Panc1 (cell line): ENCODE data around the gene EDN3. TPM values are rescaled to one million over a fixed set of nuclear protein-coding genes. Genes with fewer than 3 reads are reported as not detected.

Experiments used
- ATAC-seq: fragments of 200-7000 bp; cut with Tn5 transposase; 2 replicates; pipeline ENCODE4 v1.9.1; 2020; ENCODE audit warnings: mild to moderate bottlenecking, moderate library complexity
- BruUV-seq: library from RNA; stranded (reverse); fragments of 400-500 nt; replicated peaks from 2 replicates; lab custom pipeline; 2021; lab: Mats Ljungman, UMichigan
- CTCF ChIA-PET: fragments of 300-600 bp; sonication (Branson Sonifier 250); formaldehyde crosslinking; loops from one replicate; lab custom pipeline; 2022; ENCODE audit warnings: antibody characterized with exemption; lab: Charles Lee
- POLR2A ChIA-PET: fragments of 300-600 bp; sonication (Branson Sonifier 250); formaldehyde crosslinking; loops from one replicate; lab custom pipeline; 2022; ENCODE audit warnings: antibody characterized with exemption; lab: Charles Lee
- DNase-seq: peaks from one replicate; pipeline ENCODE4 v3.0.0-alpha.2; 2010; ENCODE audit warnings: low read depth, low spot score
- H3K27ac ChIP-seq: 2 replicates; pipeline ENCODE4 v1.5.1; 2011; ENCODE audit warnings: mild to moderate bottlenecking, low read length, inconsistent platforms
- H3K27me3 ChIP-seq: fragments of 200-500 bp; sonication (Bioruptor generic); 2 replicates; pipeline ENCODE4 v1.6.0; 2014; ENCODE audit warnings: low read length, inconsistent platforms; ENCODE audit not compliant: control insufficient read depth, insufficient read depth
- H3K36me3 ChIP-seq: fragments of 200-500 bp; sonication (Bioruptor generic); 2 replicates; pipeline ENCODE4 v1.5.1; 2014; ENCODE audit warnings: inconsistent platforms, mild to moderate bottlenecking, low read length, moderate library complexity; ENCODE audit not compliant: control insufficient read depth, insufficient read depth
- H3K4me1 ChIP-seq: 2 replicates; pipeline ENCODE4 v1.5.1; 2011; ENCODE audit warnings: inconsistent platforms, mild to moderate bottlenecking, low read length, moderate library complexity; ENCODE audit not compliant: control insufficient read depth, insufficient read depth
- H3K4me3 ChIP-seq, 2 experiments: 2 replicates each; pipeline ENCODE4 v1.5.1; 2011 to 2012; ENCODE audit warnings: low read depth in 2 of 2, low read length in 2 of 2, mild to moderate bottlenecking in 2 of 2, inconsistent platforms in 1 of 2, moderate library complexity in 1 of 2
- H3K9me3 ChIP-seq: fragments of 200-500 bp; sonication (Bioruptor generic); 2 replicates; pipeline ENCODE4 v1.5.1; 2014; ENCODE audit warnings: low read depth, mild to moderate bottlenecking, inconsistent platforms, low read length, moderate library complexity; ENCODE audit not compliant: control insufficient read depth, insufficient read depth
- CTCF ChIP-seq: fragments of 450-650 bp; IDR thresholded peaks from 2 replicates; pipeline ENCODE4 v1.5.1; 2017; ENCODE audit warnings: mild to moderate bottlenecking
- POLR2AphosphoS5 ChIP-seq: IDR thresholded peaks from 2 replicates; pipeline ENCODE4 v1.6.1; 2012; ENCODE audit warnings: mild to moderate bottlenecking, low read depth, low read length, moderate library complexity
- SIN3A ChIP-seq: IDR thresholded peaks from 2 replicates; pipeline ENCODE4 v1.6.1; 2012; ENCODE audit warnings: low read depth, mild to moderate bottlenecking, low read length, moderate library complexity, borderline replicate concordance; ENCODE audit not compliant: insufficient read depth
- TCF7L2 ChIP-seq: IDR thresholded peaks from 2 replicates; pipeline ENCODE4 v1.6.1; 2011; ENCODE audit warnings: mild to moderate bottlenecking, low read depth, low read length, inconsistent platforms
- in situ Hi-C: cut with HindIII; loops from 2 replicates; pipeline ENCODE4 v1.10.0; 2016; ENCODE audit warnings: low sequenced_read_pairs, low pct_unique_long_range_greater_than_20kb
- intact Hi-C: fragments of 100-400 bp; cut with micrococcal nuclease; formaldehyde crosslinking; loops from one replicate; pipeline ENCODE4 v1.10.0; 2022; ENCODE audit not compliant: unreplicated experiment
- total RNA-seq: library from RNA; stranded (reverse); gene quantifications from one replicate; pipeline ENCODE4 v1.2.1, GENCODE V29; 2021; ENCODE audit not compliant: unreplicated experiment
- TF ChIP-seq, protein P1 (sequence below), 2 experiments: IDR thresholded peaks; 2 replicates each; pipeline ENCODE4 v1.6.1; 2011 to 2012; ENCODE audit warnings: low read depth in 2 of 2, control low read depth in 1 of 2, low read length in 1 of 2, mild to moderate bottlenecking in 1 of 2, moderate library complexity in 1 of 2; ENCODE audit not compliant: insufficient read depth in 1 of 2

The EDN3 gene
- total RNA-seq, 1 experiment from 2014 or later = not detected

GRCh38 chr20:59364611-59365010, 64.2 kb downstream of the EDN3 start:
- H3K36me3 ChIP-seq = no peaks in the 10 kb centered on the region
- no peak for DNase-seq
- no peak overlapping the region for H3K4me3 ChIP-seq
- H3K27me3 ChIP-seq = no peaks in the 10 kb centered on the region; the same call in 1 of the 2 replicates
- H3K4me1 ChIP-seq = no peaks in the 10 kb centered on the region
- ATAC-seq = no peak
- CTCF ChIA-PET = no interaction called here
- BruUV-seq = no TSS peak
- POLR2A ChIA-PET = no interaction called here
- no peaks in the 10 kb centered on the region for H3K9me3 ChIP-seq
- in situ Hi-C loops (no loop called here), intact Hi-C loops (no loop called here)
- TF ChIP-seq TCF7L2 (no peak), SIN3A (no peak), POLR2AphosphoS5 (no peak), CTCF (no peak)
- TF ChIP-seq, protein P1, sequence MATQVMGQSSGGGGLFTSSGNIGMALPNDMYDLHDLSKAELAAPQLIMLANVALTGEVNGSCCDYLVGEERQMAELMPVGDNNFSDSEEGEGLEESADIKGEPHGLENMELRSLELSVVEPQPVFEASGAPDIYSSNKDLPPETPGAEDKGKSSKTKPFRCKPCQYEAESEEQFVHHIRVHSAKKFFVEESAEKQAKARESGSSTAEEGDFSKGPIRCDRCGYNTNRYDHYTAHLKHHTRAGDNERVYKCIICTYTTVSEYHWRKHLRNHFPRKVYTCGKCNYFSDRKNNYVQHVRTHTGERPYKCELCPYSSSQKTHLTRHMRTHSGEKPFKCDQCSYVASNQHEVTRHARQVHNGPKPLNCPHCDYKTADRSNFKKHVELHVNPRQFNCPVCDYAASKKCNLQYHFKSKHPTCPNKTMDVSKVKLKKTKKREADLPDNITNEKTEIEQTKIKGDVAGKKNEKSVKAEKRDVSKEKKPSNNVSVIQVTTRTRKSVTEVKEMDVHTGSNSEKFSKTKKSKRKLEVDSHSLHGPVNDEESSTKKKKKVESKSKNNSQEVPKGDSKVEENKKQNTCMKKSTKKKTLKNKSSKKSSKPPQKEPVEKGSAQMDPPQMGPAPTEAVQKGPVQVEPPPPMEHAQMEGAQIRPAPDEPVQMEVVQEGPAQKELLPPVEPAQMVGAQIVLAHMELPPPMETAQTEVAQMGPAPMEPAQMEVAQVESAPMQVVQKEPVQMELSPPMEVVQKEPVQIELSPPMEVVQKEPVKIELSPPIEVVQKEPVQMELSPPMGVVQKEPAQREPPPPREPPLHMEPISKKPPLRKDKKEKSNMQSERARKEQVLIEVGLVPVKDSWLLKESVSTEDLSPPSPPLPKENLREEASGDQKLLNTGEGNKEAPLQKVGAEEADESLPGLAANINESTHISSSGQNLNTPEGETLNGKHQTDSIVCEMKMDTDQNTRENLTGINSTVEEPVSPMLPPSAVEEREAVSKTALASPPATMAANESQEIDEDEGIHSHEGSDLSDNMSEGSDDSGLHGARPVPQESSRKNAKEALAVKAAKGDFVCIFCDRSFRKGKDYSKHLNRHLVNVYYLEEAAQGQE (IDR thresholded peaks at IDR 0.05; ENCODE audit: insufficient read depth in 1 of 2, low read depth in 2 of 2, low read length in 1 of 2) = no peak
- no peak overlapping the region for H3K27ac ChIP-seq

- Histone ChIP-seq H3K27ac (no peak overlapping the region), H3K4me1 (no peaks in the 10 kb centered on the region), H3K4me3 (no peak overlapping the region), H3K36me3 (no peaks in the 10 kb centered on the region), H3K9me3 (no peaks in the 10 kb centered on the region), H3K27me3 (no peaks in the 10 kb centered on the region; the same call in 1 of the 2 replicates)
- TF ChIP-seq POLR2AphosphoS5 (no peak), CTCF (no peak), TCF7L2 (no peak), SIN3A (no peak)
- TF ChIP-seq, protein P1 (IDR thresholded peaks at IDR 0.05; ENCODE audit: insufficient read depth in 1 of 2, low read depth in 2 of 2, low read length in 1 of 2) = no peak
- ChIA-PET POLR2A (no interaction called here), CTCF (no interaction called here)
- no TSS peak for BruUV-seq
- in situ Hi-C loops (no loop called here), intact Hi-C loops (no loop called here)
- DNase-seq (no peak), ATAC-seq (no peak)
Measured at GRCh38 chr20:59365611-59366285, 65.3 kb downstream of the EDN3 start.
